ENCODE results near the gene FSD1. TPM values are rescaled to one million over a fixed set of nuclear protein-coding genes. Genes with fewer than 3 reads are reported as not detected.

FSD1 gene
- not detected for total RNA-seq

DNA sequence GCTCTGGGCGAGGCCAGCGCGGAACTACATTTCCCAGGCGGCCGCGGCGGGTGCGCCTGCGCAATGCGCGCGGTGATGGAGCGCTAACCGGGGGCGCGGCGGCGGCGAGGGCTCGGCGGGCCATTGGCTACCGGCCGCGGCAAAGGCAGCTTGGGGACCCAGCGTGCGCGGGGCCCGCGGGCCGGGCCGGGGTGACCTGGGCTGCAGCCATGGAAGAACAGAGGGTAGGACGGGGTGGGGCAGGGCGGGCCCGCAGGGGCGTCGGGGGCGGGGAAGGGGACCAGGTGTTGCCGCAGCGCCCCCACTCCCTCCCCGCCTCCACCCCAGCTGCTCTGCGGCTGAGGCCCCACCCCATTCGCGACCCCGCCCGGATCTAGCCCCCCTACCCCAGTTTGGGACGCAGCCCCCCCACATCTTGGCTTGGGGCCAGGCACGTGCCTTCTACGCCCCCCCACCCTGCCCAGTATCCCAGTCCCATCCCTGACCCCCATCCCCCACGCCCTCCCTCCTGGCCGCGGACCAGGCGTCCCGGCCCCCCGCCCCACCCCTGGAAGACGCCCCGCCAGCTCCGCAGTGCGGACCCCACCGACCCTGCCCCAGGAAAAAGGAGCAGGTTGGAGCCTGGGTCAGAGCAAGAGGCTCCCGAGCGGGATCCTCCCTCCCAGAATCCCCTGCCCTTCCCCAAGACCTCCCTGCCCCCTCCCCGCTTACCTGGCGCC is at the start of gene FSD1:
FSD1 (plus strand) TSS at position 61 of the 719 bp plus-strand sequence; CDS start at position 210, 149 bp downstream.
- TF ChIP-seq, protein P1, sequence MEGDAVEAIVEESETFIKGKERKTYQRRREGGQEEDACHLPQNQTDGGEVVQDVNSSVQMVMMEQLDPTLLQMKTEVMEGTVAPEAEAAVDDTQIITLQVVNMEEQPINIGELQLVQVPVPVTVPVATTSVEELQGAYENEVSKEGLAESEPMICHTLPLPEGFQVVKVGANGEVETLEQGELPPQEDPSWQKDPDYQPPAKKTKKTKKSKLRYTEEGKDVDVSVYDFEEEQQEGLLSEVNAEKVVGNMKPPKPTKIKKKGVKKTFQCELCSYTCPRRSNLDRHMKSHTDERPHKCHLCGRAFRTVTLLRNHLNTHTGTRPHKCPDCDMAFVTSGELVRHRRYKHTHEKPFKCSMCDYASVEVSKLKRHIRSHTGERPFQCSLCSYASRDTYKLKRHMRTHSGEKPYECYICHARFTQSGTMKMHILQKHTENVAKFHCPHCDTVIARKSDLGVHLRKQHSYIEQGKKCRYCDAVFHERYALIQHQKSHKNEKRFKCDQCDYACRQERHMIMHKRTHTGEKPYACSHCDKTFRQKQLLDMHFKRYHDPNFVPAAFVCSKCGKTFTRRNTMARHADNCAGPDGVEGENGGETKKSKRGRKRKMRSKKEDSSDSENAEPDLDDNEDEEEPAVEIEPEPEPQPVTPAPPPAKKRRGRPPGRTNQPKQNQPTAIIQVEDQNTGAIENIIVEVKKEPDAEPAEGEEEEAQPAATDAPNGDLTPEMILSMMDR (IDR thresholded peaks at IDR 0.05; ENCODE audit: low read depth), result no peak

DNA sequence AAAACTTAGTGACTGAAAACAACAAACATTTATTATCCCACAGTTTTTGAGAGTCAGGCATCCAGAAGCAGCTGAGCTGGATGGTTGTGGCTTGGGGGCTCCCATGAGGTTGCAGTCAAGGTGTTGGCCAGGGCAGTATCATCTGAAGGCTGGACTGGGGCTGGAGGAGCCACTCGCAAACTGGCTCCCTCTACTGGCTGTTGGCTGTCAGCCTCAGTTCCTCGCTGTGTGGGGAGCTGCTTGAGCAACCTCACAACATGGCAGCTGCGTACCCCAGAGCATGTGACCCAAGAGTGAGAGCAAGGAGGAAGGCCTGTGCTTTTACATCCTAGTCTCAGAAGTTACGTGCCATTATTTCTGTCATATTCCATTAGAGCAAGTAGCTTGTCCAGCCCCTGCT is 47.8 kb upstream of the FSD1 start:
- TF ChIP-seq, protein P1 (IDR thresholded peaks at IDR 0.05; ENCODE audit: low read depth), result no peak

DNA sequence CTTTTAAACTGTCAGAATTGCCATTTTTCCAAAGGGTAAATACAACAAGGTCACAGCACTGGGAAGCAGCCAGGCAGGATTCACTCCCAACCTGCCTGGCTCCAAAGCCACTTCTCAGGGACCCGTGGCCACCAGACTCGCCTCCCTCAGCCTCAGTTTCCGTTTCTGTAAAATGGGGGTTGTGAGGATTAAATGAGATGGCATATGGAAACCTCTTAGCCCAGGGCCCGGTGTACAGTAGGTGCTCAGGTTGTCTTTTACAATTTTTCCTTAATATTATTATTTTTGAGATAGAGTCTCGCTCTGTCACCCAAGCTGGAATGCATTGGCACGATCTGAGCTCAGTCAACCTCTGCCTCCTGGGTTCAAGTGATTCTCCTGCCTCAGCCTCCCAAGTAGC is 47.4 kb upstream of the FSD1 start:
- TF ChIP-seq, protein P1 (IDR thresholded peaks at IDR 0.05; ENCODE audit: low read depth), result no peak

DNA sequence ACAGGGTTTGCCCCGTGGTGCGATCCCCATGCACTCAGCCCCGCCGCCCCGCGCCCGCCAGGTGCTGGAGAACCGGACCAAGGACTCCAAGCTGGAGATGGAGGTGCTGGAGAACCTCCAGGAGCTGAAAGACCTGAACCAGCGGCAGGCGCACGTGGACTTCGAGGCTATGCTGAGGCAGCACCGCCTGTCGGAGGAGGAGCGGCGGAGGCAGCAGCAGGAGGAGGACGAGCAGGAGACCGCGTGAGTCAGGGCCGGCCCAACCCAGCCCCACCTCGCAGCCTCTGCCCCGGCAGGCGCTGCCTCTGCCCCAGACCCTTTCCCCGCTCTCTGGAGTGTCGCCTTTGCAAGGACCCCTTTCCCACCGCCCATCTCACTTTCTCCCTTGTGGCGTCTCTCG is 46.2 kb upstream of the FSD1 start:
- TF ChIP-seq, protein P1 (IDR thresholded peaks at IDR 0.05; ENCODE audit: low read depth), result no peak

DNA sequence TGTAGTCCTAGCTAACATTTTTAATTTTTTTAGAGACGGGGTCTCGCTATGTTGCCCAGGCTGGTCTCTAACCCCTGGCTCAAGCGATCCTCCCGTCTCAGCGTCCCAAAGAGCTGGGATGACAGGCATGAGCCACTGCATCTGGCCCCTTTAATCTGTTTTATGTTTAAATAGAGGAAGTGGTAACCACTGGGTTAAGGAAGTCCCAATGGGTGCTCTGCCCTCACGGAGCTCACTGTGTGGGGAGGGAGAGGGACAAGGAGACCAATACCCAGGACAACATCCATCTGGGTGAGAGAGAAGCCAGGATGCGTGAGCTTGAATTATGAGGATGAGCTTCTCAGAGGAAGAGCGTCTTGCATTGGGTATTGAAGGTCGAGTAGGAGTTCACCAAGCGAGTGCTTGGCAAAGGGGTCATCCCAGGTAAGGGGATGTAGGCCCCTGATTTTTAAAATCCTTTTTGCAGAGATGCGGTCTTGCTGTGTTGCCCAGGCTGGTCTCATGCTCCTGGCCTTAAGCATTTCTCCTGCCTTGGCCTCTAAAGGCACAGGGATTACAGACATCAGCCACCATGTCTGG is 43.7 kb upstream of the FSD1 start:
- TF ChIP-seq, protein P1 (IDR thresholded peaks at IDR 0.05; ENCODE audit: low read depth), result no peak

DNA sequence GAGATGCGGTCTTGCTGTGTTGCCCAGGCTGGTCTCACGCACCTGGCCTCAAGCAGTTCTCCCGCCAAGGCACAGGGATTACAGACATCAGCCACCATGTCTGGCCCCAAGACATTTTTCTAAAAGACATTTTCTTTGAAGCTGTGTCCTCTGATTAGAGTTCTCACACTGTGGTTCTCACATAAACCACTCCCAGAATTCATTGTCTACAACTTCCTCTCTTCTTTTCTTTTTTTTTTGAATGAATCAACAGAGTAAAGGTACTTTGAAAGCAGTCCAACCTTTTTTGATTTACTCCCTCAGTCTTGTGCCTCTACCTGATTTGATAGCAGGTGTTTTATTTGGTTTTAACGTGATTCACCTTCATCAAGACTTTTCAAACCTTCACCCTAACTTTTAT is 39.6 kb upstream of the FSD1 start:
- TF ChIP-seq, protein P1 (IDR thresholded peaks at IDR 0.05; ENCODE audit: low read depth), result no peak

DNA sequence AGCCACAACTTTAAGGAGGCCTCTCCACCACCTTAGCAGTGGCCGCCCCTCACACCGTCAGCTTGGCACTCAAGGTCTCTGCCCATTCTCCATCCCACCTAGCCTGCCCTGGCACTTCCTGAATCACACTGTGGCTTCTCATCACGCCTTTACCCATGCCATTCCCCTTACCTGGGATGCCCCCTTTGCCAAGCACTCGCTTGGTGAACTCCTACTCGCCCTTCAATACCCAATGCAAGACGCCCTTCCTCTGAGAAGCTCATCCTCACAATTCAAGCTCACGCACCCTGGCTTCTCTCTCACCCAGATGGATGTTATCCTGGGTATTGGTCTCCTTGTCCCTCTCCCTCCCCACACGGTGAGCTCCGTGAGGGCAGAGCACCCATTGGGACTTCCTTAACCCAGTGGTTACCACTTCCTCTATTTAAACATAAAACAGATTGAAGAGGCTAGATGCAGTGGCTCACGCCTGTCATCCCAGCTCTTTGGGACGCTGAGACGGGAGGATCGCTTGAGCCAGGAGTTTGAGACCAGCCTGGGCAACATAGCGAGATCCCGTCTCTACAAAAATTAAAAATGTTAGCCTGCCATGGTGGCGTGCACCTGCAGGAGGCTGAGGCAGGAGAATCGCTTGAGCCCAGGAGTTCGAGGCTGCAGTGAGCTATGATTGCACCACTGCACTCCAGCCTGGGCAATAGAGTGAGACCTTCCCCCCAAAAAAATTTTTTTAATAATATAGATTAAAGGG is 38.0 kb upstream of the FSD1 start:
- TF ChIP-seq, protein P1 (IDR thresholded peaks at IDR 0.05; ENCODE audit: low read depth), result no peak
